GM23338 (cell line): ENCODE data around the gene NPAS2. TPM values are rescaled to one million over a fixed set of nuclear protein-coding genes. Genes with fewer than 3 reads are reported as not detected.

ENCODE experiments used
- ATAC-seq: fragments of 200-7000 bp; cut with Tn5 transposase; 3 replicates; pipeline ENCODE4 v1.9.1; 2020
- DNase-seq: peaks from one replicate; pipeline ENCODE4 v3.0.0-alpha.2; 2015; ENCODE audit warnings: low spot score
- H2AFZ ChIP-seq: fragments of 200-600 bp; sonication (generic); 2 replicates; pipeline ENCODE4 v1.8.0; 2016; ENCODE audit warnings: antibody characterized with exemption, mild to moderate bottlenecking, moderate library complexity
- H3F3A ChIP-seq: fragments of 200-600 bp; sonication (generic); replicated peaks from 2 replicates; pipeline ENCODE4 v1.8.0; 2017; ENCODE audit warnings: antibody characterized with exemption, mixed run types, low read depth
- H3K27ac ChIP-seq: fragments of 200-600 bp; sonication (generic); 2 replicates; pipeline ENCODE4 v1.6.1; 2016; ENCODE audit warnings: low read depth
- H3K27me3 ChIP-seq: fragments of 200-600 bp; sonication (generic); 2 replicates; pipeline ENCODE4 v1.8.0; 2016; ENCODE audit warnings: mild to moderate bottlenecking, mixed run types, moderate library complexity; ENCODE audit not compliant: insufficient read depth
- H3K36me3 ChIP-seq: fragments of 200-600 bp; sonication (generic); 2 replicates; pipeline ENCODE4 v1.8.0; 2016; ENCODE audit warnings: mild to moderate bottlenecking; ENCODE audit not compliant: insufficient read depth
- H3K4me1 ChIP-seq: fragments of 200-600 bp; sonication (generic); 2 replicates; pipeline ENCODE4 v1.8.0; 2016; ENCODE audit warnings: mild to moderate bottlenecking, moderate library complexity; ENCODE audit not compliant: insufficient read depth
- H3K4me2 ChIP-seq: fragments of 200-600 bp; sonication (generic); 2 replicates; pipeline ENCODE4 v1.7.1; 2017; ENCODE audit warnings: mixed run types
- H3K4me3 ChIP-seq: fragments of 200-600 bp; sonication (generic); 2 replicates; pipeline ENCODE4 v1.6.1; 2016; ENCODE audit warnings: mixed run types
- H3K79me2 ChIP-seq: fragments of 200-600 bp; sonication (generic); replicated peaks from 2 replicates; pipeline ENCODE4 v1.8.0; 2017; ENCODE audit warnings: mild to moderate bottlenecking; ENCODE audit not compliant: insufficient read depth
- H3K9me2 ChIP-seq: fragments of 200-600 bp; sonication (generic); 2 replicates; pipeline ENCODE4 v1.8.0; 2017; ENCODE audit not compliant: insufficient read depth
- H4K20me1 ChIP-seq: fragments of 200-600 bp; sonication (generic); replicated peaks from 2 replicates; pipeline ENCODE4 v1.8.0; 2017; ENCODE audit warnings: mild to moderate bottlenecking; ENCODE audit not compliant: insufficient read depth
- H3K27ac Mint-ChIP-seq: 2 replicates; pipeline ENCODE4 v1.8.0; 2020; ENCODE audit warnings: inconsistent platforms, mild to moderate bottlenecking, moderate library complexity, mixed read lengths
- H3K27me3 Mint-ChIP-seq: 3 replicates; pipeline ENCODE4 v1.8.0; 2022; ENCODE audit warnings: low read depth, mild to moderate bottlenecking, moderate library complexity, mixed read lengths, inconsistent platforms; ENCODE audit not compliant: insufficient read depth, poor library complexity
- H3K36me3 Mint-ChIP-seq: 3 replicates; pipeline ENCODE4 v1.8.0; 2021; ENCODE audit warnings: low read depth, mild to moderate bottlenecking, inconsistent platforms, moderate library complexity, mixed read lengths
- H3K4me1 Mint-ChIP-seq: 3 replicates; pipeline ENCODE4 v1.8.0; 2020; ENCODE audit warnings: mild to moderate bottlenecking, inconsistent platforms, mixed read lengths
- H3K4me3 Mint-ChIP-seq: 3 replicates; pipeline ENCODE4 v1.8.0; 2021; ENCODE audit warnings: moderate library complexity, mild to moderate bottlenecking, inconsistent platforms, mixed read lengths
- H3K9me3 Mint-ChIP-seq: 3 replicates; pipeline ENCODE4 v1.8.0; 2020; ENCODE audit warnings: moderate library complexity, mild to moderate bottlenecking, inconsistent platforms, mixed read lengths
- CREB1 ChIP-seq: fragments of 250-450 bp; sonication (Bioruptor Pico); IDR thresholded peaks from 2 replicates; pipeline ENCODE4 v1.5.0; 2020; ENCODE audit warnings: low read depth, mild to moderate bottlenecking, moderate library complexity
- EZH2 ChIP-seq: fragments of 200-600 bp; sonication (generic); IDR thresholded peaks from one replicate; pipeline ENCODE4 v1.8.0; 2017; ENCODE audit warnings: antibody characterized with exemption, mild to moderate bottlenecking, low read depth; ENCODE audit not compliant: unreplicated experiment
- ZNF114 ChIP-seq: fragments of 250-450 bp; sonication (Bioruptor Pico); IDR thresholded peaks from 2 replicates; pipeline ENCODE4 v1.5.0; 2020; ENCODE audit warnings: mild to moderate bottlenecking, moderate library complexity
- polyA plus RNA-seq: library from polyadenylated mRNA; unstranded; fragments of >200 nt; fragmentation: Nextera tagmentation; extraction: Ambion mirVana; gene quantifications from 2 replicates; pipeline ENCODE4 v1.2.1, GENCODE V29; 2016
- total RNA-seq: library from RNA; depleted of rRNA; stranded (reverse); fragments of >200 nt; shearing (Covaris generic); gene quantifications from 2 replicates; pipeline ENCODE4 v1.2.3, GENCODE V29; 2014
- TF ChIP-seq, protein P1 (sequence below): fragments of 250-450 bp; sonication (Bioruptor Pico); IDR thresholded peaks from 2 replicates; pipeline ENCODE4 v1.5.0; 2020; ENCODE audit warnings: mild to moderate bottlenecking, moderate library complexity
- TF ChIP-seq, protein P2 (sequence below), 2 experiments: fragments of 200-600 bp in 1 of 2; sonication (generic) in 1 of 2; conservative IDR thresholded peaks; 2 replicates each; pipeline versions ENCODE4 v1.5.1 to v1.6.1; 2016 to 2017; ENCODE audit warnings: antibody characterized with exemption in 2 of 2, low read depth in 2 of 2, mild to moderate bottlenecking in 2 of 2, moderate library complexity in 1 of 2

NPAS2 gene
- total and polyA plus RNA-seq, 2 experiments from 2014 or later: 0.56 to 1.1 TPM

- DNase-seq (no peak), ATAC-seq (no peak)
- no peak overlapping the region for H2AFZ ChIP-seq
- no peak overlapping the region for H3K4me3 ChIP-seq
- H3K36me3 ChIP-seq: no peaks in the 10 kb centered on the region
- H4K20me1 ChIP-seq: no peaks in the 10 kb centered on the region
- peaks cover 45% of the 10 kb centered on the region for H3K4me1 Mint-ChIP-seq
- H3K4me2 ChIP-seq: no peak overlapping the region
- H3K36me3 Mint-ChIP-seq: no peaks in the 10 kb centered on the region
- H3K4me3 Mint-ChIP-seq: no peak overlapping the region
- TF ChIP-seq, protein P1, sequence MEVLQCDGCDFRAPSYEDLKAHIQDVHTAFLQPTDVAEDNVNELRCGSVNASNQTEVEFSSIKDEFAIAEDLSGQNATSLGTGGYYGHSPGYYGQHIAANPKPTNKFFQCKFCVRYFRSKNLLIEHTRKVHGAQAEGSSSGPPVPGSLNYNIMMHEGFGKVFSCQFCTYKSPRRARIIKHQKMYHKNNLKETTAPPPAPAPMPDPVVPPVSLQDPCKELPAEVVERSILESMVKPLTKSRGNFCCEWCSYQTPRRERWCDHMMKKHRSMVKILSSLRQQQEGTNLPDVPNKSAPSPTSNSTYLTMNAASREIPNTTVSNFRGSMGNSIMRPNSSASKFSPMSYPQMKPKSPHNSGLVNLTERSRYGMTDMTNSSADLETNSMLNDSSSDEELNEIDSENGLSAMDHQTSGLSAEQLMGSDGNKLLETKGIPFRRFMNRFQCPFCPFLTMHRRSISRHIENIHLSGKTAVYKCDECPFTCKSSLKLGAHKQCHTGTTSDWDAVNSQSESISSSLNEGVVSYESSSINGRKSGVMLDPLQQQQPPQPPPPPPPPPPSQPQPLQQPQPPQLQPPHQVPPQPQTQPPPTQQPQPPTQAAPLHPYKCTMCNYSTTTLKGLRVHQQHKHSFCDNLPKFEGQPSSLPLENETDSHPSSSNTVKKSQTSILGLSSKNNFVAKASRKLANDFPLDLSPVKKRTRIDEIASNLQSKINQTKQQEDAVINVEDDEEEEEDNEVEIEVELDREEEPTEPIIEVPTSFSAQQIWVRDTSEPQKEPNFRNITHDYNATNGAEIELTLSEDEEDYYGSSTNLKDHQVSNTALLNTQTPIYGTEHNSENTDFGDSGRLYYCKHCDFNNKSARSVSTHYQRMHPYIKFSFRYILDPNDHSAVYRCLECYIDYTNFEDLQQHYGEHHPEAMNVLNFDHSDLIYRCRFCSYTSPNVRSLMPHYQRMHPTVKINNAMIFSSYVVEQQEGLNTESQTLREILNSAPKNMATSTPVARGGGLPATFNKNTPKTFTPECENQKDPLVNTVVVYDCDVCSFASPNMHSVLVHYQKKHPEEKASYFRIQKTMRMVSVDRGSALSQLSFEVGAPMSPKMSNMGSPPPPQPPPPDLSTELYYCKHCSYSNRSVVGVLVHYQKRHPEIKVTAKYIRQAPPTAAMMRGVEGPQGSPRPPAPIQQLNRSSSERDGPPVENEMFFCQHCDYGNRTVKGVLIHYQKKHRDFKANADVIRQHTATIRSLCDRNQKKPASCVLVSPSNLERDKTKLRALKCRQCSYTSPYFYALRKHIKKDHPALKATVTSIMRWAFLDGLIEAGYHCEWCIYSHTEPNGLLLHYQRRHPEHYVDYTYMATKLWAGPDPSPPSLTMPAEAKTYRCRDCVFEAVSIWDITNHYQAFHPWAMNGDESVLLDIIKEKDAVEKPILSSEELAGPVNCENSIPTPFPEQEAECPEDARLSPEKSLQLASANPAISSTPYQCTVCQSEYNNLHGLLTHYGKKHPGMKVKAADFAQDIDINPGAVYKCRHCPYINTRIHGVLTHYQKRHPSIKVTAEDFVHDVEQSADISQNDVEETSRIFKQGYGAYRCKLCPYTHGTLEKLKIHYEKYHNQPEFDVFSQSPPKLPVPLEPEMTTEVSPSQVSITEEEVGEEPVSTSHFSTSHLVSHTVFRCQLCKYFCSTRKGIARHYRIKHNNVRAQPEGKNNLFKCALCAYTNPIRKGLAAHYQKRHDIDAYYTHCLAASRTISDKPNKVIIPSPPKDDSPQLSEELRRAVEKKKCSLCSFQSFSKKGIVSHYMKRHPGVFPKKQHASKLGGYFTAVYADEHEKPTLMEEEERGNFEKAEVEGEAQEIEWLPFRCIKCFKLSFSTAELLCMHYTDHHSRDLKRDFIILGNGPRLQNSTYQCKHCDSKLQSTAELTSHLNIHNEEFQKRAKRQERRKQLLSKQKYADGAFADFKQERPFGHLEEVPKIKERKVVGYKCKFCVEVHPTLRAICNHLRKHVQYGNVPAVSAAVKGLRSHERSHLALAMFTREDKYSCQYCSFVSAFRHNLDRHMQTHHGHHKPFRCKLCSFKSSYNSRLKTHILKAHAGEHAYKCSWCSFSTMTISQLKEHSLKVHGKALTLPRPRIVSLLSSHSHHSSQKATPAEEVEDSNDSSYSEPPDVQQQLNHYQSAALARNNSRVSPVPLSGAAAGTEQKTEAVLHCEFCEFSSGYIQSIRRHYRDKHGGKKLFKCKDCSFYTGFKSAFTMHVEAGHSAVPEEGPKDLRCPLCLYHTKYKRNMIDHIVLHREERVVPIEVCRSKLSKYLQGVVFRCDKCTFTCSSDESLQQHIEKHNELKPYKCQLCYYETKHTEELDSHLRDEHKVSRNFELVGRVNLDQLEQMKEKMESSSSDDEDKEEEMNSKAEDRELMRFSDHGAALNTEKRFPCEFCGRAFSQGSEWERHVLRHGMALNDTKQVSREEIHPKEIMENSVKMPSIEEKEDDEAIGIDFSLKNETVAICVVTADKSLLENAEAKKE (CRISPR knock-in tag): no peak
- TF ChIP-seq EZH2: no peak
- TF ChIP-seq, protein P2, sequence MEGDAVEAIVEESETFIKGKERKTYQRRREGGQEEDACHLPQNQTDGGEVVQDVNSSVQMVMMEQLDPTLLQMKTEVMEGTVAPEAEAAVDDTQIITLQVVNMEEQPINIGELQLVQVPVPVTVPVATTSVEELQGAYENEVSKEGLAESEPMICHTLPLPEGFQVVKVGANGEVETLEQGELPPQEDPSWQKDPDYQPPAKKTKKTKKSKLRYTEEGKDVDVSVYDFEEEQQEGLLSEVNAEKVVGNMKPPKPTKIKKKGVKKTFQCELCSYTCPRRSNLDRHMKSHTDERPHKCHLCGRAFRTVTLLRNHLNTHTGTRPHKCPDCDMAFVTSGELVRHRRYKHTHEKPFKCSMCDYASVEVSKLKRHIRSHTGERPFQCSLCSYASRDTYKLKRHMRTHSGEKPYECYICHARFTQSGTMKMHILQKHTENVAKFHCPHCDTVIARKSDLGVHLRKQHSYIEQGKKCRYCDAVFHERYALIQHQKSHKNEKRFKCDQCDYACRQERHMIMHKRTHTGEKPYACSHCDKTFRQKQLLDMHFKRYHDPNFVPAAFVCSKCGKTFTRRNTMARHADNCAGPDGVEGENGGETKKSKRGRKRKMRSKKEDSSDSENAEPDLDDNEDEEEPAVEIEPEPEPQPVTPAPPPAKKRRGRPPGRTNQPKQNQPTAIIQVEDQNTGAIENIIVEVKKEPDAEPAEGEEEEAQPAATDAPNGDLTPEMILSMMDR (conservative IDR thresholded peaks at IDR 0.05; ENCODE audit: low read depth in 2 of 2): no peak
- TF ChIP-seq ZNF114: no peak
- TF ChIP-seq CREB1 (CRISPR knock-in tag): no peak
- H3K79me2 ChIP-seq: no peaks in the 10 kb centered on the region
- peaks cover 32% of the 10 kb centered on the region for H3K4me1 ChIP-seq
- no peak overlapping the region for H3K27ac ChIP-seq
- 0 out of 2 replicates have a peak, but pooled peaks cover 7% of the 10 kb centered on the region for H3K9me2 ChIP-seq
- no peak overlapping the region for H3K27ac Mint-ChIP-seq
- no peaks in the 10 kb centered on the region for H3F3A ChIP-seq
- H3K27me3 Mint-ChIP-seq: peaks cover 12% of the 10 kb centered on the region
- 0 out of 2 replicates have a peak, but pooled peaks cover 4% of the 10 kb centered on the region for H3K27me3 ChIP-seq
- H3K9me3 Mint-ChIP-seq: no peaks in the 10 kb centered on the region
Measured at GRCh38 chr2:100882645-100883613, 63.0 kb downstream of the NPAS2 start.
